GM21528 (cell line): ENCODE data around the gene DDX47.
"Not testable (repeated sequence)": the region's sequence is repeated elsewhere in the genome, so short reads cannot be mapped to it uniquely, and the experiment has no call there.

Experiments used
- ATAC-seq: cut with Tn5 transposase; IDR thresholded peaks from one replicate; pipeline ENCODE4 v1.9.1; 2021; ENCODE audit warnings: mild to moderate bottlenecking, moderate library complexity; ENCODE audit not compliant: unreplicated experiment, low FRiP score

The DDX47 gene

GRCh38 chr12:12796928-12797793, 16.0 kb upstream of the DDX47 start:
- no peak for ATAC-seq

GRCh38 chr12:12797794-12798152, 15.4 kb upstream of the DDX47 start:
- ATAC-seq = no peak

GRCh38 chr12:12798480-12798879, 14.7 kb upstream of the DDX47 start:
- no peak for ATAC-seq

GRCh38 chr12:12799163-12799920, 13.8 kb upstream of the DDX47 start:
- no peak for ATAC-seq

GRCh38 chr12:12800406-12801180, 12.6 kb upstream of the DDX47 start:
- ATAC-seq = no peak

- not testable (repeated sequence) for ATAC-seq
Measured at GRCh38 chr12:12801656-12802055, 11.5 kb upstream of the DDX47 start.

GRCh38 chr12:12803186-12803585, 10.0 kb upstream of the DDX47 start:
- peak; percentile 72 for ATAC-seq

GRCh38 chr12:12804011-12804410, 9.1 kb upstream of the DDX47 start:
- ATAC-seq = no peak

- no peak for ATAC-seq
Measured at GRCh38 chr12:12804432-12804886, 8.7 kb upstream of the DDX47 start.

- ATAC-seq = no peak
Measured at GRCh38 chr12:12806784-12807516, 6.2 kb upstream of the DDX47 start.

- not testable (repeated sequence) for ATAC-seq
Measured at GRCh38 chr12:12807517-12807903, 5.6 kb upstream of the DDX47 start.

GRCh38 chr12:12807970-12808702, 5.0 kb upstream of the DDX47 start:
- peak; percentile 68 for ATAC-seq

- no peak for ATAC-seq
Measured at GRCh38 chr12:12810553-12811021, 2.6 kb upstream of the DDX47 start.

- no peak for ATAC-seq
Measured at GRCh38 chr12:12811343-12811742, 1.8 kb upstream of the DDX47 start.

- no peak for ATAC-seq
Measured at GRCh38 chr12:12812174-12812573, 972 bp upstream of the DDX47 start.

- no peak for ATAC-seq
Measured at GRCh38 chr12:12812618-12813119, 477 bp upstream of the DDX47 start.

GRCh38 chr12:12817616-12818015, 4.5 kb downstream of the DDX47 start:
- ATAC-seq = no peak

GRCh38 chr12:12818701-12819100, 5.6 kb downstream of the DDX47 start:
- no peak for ATAC-seq

GRCh38 chr12:12819221-12819620, 6.1 kb downstream of the DDX47 start:
- ATAC-seq = no peak
